HG03060 (cell line): ENCODE data around the gene WWOX.

Experiments used
- ATAC-seq: cut with Tn5 transposase; IDR thresholded peaks from one replicate; pipeline ENCODE4 v1.9.1; 2021; ENCODE audit warnings: low read depth, moderate number of reproducible peaks; ENCODE audit not compliant: unreplicated experiment

The WWOX gene

GRCh38 chr16:79079656-79080420 lies 980.4 kb downstream of the WWOX start:
- no peak for ATAC-seq

GRCh38 chr16:79081297-79082066 lies 982.0 kb downstream of the WWOX start:
- no peak for ATAC-seq

GRCh38 chr16:79082970-79083369 lies 983.5 kb downstream of the WWOX start:
- no peak for ATAC-seq

GRCh38 chr16:79083508-79084299 lies 984.2 kb downstream of the WWOX start:
- no peak for ATAC-seq

GRCh38 chr16:79088971-79089370 lies 989.5 kb downstream of the WWOX start:
- no peak for ATAC-seq

GRCh38 chr16:79089735-79090284 lies 990.4 kb downstream of the WWOX start:
- ATAC-seq: no peak

- ATAC-seq: no peak
These were observed 991.5 kb downstream of the WWOX start for GRCh38 chr16:79090966-79091365.

GRCh38 chr16:79092846-79093245 lies 993.4 kb downstream of the WWOX start:
- no peak for ATAC-seq

GRCh38 chr16:79093554-79093967 lies 994.1 kb downstream of the WWOX start:
- peak; percentile 47 for ATAC-seq

- no peak for ATAC-seq
These were observed 996.8 kb downstream of the WWOX start for GRCh38 chr16:79096246-79096645.

- no peak for ATAC-seq
These were observed 997.7 kb downstream of the WWOX start for GRCh38 chr16:79097166-79097565.

- no peak for ATAC-seq
These were observed 998.3 kb downstream of the WWOX start for GRCh38 chr16:79097771-79098170.

GRCh38 chr16:79098907-79099306 lies 999.5 kb downstream of the WWOX start:
- ATAC-seq: no peak

GRCh38 chr16:79099716-79100115 lies 1000.3 kb downstream of the WWOX start:
- no peak for ATAC-seq

- ATAC-seq: no peak
These were observed 1001.0 kb downstream of the WWOX start for GRCh38 chr16:79100447-79100846.

- ATAC-seq: no peak
These were observed 1002.0 kb downstream of the WWOX start for GRCh38 chr16:79101491-79101890.

GRCh38 chr16:79104567-79104966 lies 1005.1 kb downstream of the WWOX start:
- no peak for ATAC-seq

GRCh38 chr16:79107301-79107700 lies 1007.8 kb downstream of the WWOX start:
- no peak for ATAC-seq

GRCh38 chr16:79109771-79110170 lies 1010.3 kb downstream of the WWOX start:
- ATAC-seq: no peak

- ATAC-seq: no peak
These were observed 1010.8 kb downstream of the WWOX start for GRCh38 chr16:79110242-79110641.

- no peak for ATAC-seq
These were observed 1011.5 kb downstream of the WWOX start for GRCh38 chr16:79110953-79111352.
